HG02885 (cell line): ENCODE data around the gene AGPAT3.

Source experiments
- ATAC-seq: cut with Tn5 transposase; IDR thresholded peaks from one replicate; pipeline ENCODE4 v1.9.1; 2021; ENCODE audit warnings: mild to moderate bottlenecking; ENCODE audit not compliant: unreplicated experiment, poor library complexity

AGPAT3 gene

DNA sequence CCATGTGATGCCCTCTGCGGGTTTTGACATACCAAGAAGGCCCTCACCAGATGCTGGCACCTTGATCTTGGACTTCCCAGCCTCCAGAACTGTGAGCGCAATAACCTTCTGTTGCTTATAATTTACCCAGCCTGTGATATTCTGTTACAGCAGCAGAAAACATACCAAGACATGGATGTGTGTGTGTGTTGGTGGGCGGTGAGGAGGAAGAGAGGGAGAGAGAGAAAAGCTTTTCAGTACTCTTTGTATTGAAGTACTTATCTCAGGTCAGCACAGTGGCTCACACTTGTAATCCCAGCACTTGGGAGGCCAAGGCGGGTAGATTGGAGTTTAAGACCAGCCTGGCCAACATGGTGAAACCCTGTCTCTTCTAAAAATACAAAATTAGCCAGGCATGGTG lies 170.2 kb downstream of the AGPAT3 start:
- no peak for ATAC-seq
